ENCODE data around the gene FBXO47.

DNA sequence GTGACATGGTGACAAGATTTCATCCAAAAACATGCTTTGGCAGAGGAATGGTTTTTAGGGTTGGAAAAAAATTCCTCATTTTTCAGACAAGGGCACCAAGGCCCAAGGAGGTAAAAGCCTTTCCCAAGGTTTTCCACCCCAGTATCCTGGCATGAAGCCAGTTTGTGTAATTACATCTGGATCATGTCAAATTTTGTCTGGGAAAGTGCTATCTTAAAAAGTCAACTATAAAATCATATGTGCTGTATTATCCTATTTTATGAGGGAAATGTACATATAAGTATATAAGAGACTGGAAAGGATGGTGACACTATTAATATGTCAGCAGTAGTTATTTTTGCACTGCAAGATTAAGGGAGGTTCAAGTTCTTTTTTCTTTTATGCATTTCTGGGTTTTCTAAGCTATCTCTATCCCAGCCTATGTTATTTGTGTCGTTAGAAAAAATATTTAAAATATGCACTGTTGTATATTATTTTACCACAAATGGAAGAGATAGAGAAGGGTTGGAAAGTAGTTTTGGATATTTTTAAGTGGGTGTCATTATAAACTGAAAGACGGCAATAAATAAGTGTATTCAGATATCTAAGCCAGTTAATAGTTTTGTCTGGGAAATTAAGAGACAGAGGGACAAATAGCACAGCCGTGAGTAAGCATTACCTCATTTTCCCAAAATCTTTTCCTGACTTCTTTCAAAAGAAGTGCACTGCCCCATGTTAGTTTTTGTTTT is 13.5 kb upstream of the FBXO47 start:
- TF ChIP-seq POLR2AphosphoS5 (IDR thresholded peaks at IDR 0.05; ENCODE audit: borderline replicate concordance, low read depth, low read length) = no peak
- no peak for TF ChIP-seq EZH2 (IDR thresholded peaks at IDR 0.05)
- TF ChIP-seq FOXP2 (optimal IDR thresholded peaks at IDR 0.05; ENCODE audit: control extremely low read depth, extremely low read length, insufficient read depth) = no peak
